ENCODE data around the gene PROX2.

DNA sequence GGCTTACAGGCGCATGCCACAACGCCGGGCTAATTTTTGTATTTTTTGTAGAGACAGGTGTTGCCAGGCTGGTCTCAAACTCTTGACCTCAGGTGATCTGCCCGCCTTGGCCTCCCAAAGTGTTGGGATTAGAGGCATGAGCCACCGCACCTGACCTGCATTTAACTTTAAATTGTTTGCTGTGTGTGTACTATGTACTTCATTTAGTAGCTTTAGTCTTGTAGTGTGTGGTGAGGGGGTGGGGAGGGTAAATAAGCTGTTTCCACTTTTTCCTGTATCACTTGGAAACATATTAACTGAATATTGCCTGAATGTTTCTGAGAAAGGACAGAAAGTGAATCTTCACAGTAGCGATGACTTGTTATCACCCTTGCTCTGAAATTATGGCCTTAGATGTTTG is 14.3 kb upstream of the PROX2 start:
- TF ChIP-seq, protein P1, sequence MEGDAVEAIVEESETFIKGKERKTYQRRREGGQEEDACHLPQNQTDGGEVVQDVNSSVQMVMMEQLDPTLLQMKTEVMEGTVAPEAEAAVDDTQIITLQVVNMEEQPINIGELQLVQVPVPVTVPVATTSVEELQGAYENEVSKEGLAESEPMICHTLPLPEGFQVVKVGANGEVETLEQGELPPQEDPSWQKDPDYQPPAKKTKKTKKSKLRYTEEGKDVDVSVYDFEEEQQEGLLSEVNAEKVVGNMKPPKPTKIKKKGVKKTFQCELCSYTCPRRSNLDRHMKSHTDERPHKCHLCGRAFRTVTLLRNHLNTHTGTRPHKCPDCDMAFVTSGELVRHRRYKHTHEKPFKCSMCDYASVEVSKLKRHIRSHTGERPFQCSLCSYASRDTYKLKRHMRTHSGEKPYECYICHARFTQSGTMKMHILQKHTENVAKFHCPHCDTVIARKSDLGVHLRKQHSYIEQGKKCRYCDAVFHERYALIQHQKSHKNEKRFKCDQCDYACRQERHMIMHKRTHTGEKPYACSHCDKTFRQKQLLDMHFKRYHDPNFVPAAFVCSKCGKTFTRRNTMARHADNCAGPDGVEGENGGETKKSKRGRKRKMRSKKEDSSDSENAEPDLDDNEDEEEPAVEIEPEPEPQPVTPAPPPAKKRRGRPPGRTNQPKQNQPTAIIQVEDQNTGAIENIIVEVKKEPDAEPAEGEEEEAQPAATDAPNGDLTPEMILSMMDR (optimal IDR thresholded peaks at IDR 0.05 in 1 of 3, IDR thresholded peaks at IDR 0.05 in 1 of 3, conservative IDR thresholded peaks at IDR 0.05 in 1 of 3; ENCODE audit: extremely low read depth in 1 of 3, insufficient read depth in 2 of 3, low read length in 3 of 3), result no peak
- TF ChIP-seq EZH2 (IDR thresholded peaks at IDR 0.05; ENCODE audit: low read length), result no peak
